ENCODE measurements around the gene PLPPR3. TPM values are rescaled to one million over a fixed set of nuclear protein-coding genes. Genes with fewer than 3 reads are reported as not detected.

PLPPR3 gene
- polyA plus RNA-seq, 1 experiment: 1.1 TPM

DNA sequence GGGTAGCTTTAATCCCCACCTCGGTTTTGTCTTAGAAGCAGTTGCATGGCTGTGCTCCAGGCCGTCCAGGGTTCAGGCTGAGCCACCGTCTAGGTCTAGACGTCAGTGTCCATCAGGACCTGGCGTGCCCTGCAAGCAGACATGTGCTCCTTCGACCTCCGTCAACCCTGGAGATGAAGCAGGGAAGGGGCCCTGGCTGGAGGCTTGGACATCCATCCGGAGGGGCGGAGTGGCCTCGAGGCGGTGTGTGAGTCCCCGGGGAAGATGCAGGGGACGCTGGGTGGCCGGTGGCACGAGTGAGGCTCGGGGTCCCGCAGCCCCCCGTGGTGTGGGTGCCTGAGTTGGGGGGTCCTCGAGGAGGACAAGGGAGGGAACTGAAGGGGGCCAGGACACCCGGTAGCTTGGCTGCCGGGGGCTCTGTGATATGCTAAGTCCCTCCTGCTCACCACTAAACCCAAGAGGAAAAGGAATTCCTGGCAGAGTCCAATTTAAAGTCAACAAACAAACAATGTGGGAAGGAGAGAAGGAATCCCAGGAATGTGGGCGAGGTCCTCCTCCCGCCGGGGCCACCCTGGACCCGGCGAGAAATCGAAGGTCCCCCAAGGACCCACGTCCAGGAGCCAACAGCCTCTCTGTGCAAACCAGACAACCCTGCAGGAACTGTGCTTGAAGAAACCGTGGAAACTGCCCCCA is 39.4 kb downstream of the PLPPR3 start:
- CTCF ChIA-PET: interaction anchor here (2.2 kb wide), 1 partner anchor 10 kb away, joined by 7 read pairs; no protein-coding TSS in a partner anchor
- Histone ChIP-seq H3K36me3 (ENCODE audit: control insufficient read depth, insufficient read depth, low read length) (no peaks in the 10 kb centered on the region), H3K4me3 (ENCODE audit: low read depth, low read length) (peak overlapping the region; percentile 27), H3K27me3 (ENCODE audit: control insufficient read depth, insufficient read depth, low read length) (no peaks in the 10 kb centered on the region)
- no peak for DNase-seq (ENCODE audit: low read depth)
- no peak for TF ChIP-seq CTCF (IDR thresholded peaks at IDR 0.05; ENCODE audit: insufficient read depth, low read depth, low read length)
- POLR2A ChIA-PET: no interaction called here

DNA sequence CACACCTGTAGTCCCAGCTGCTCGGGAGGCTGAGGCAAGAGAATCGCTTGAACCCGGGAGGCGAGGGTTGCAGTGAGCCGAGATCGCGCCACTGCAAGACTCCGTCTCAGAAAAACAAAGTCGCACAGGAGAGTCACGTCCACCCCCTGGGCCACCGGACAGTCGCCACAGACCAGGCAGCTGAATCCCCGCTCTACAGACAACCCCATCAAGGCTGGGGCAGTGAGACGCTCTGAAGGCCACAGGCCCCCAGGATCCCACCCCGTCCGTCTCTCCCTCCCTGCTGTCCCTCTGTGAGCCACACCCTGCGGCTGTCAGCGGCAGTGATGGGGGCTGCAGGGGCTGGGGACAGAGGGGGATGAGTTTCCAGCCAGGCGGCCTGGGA is 40.0 kb downstream of the PLPPR3 start:
- Histone ChIP-seq H3K27me3 (ENCODE audit: control insufficient read depth, insufficient read depth, low read length) (no peaks in the 10 kb centered on the region), H3K4me3 (ENCODE audit: low read depth, low read length) (no peak overlapping the region), H3K36me3 (ENCODE audit: control insufficient read depth, insufficient read depth, low read length) (no peaks in the 10 kb centered on the region)
- POLR2A ChIA-PET: no interaction called here
- no peak for TF ChIP-seq CTCF (IDR thresholded peaks at IDR 0.05; ENCODE audit: insufficient read depth, low read depth, low read length)
- CTCF ChIA-PET: interaction anchor here (2.2 kb wide), 1 partner anchor 9 kb away, joined by 7 read pairs; no protein-coding TSS in a partner anchor
- DNase-seq (ENCODE audit: low read depth): no peak

GRCh38 chr19:780935-781334 is 40.8 kb downstream of the PLPPR3 start:
- TF ChIP-seq CTCF (IDR thresholded peaks at IDR 0.05; ENCODE audit: insufficient read depth, low read depth, low read length): no peak
- H3K36me3 ChIP-seq (ENCODE audit: control insufficient read depth, insufficient read depth, low read length): no peaks in the 10 kb centered on the region
- CTCF ChIA-PET: interaction anchor here (2.2 kb wide), 1 partner anchor 8 kb away, joined by 7 read pairs; no protein-coding TSS in a partner anchor
- H3K4me3 ChIP-seq (ENCODE audit: low read depth, low read length): no peak overlapping the region
- POLR2A ChIA-PET: no interaction called here
- DNase-seq (ENCODE audit: low read depth): no peak
- H3K27me3 ChIP-seq (ENCODE audit: control insufficient read depth, insufficient read depth, low read length): no peaks in the 10 kb centered on the region

DNA sequence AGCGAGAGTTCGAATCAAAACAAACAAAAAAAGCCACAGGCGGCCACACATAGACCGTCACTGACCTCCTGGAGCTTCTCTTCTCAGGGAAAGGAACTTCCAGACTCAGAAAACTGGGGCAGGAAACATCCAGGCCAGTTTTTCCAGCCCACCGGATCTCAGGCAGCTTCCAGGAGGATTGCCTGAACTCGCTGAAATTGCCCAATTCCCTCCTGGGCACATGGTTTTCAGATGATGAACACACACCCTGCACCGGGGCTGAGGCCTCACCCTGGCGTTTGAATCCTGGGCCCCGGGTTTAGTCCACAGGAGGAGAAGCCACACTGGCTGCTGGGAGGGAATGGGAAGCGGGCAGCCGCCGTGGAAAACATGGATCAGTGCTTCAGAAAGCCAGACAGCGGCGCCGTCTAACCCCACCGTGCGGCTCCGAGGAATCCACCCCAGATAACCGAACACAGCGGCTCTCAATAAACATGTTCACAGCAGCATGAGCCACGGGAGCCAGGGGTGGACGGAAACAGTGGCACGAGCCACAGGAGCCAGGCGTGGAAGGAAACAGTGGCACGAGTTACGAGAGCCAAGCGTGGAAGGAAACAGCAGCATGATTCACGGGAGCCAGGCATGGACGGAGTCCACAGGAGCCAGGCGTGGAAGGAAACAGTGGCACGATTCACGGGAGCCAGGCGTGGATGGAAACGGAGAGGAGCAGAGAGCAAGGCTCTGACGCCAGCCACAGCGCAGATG is 42.7 kb downstream of the PLPPR3 start:
- no peaks in the 10 kb centered on the region for H3K36me3 ChIP-seq (ENCODE audit: control insufficient read depth, insufficient read depth, low read length)
- no peak overlapping the region for H3K4me3 ChIP-seq (ENCODE audit: low read depth, low read length)
- POLR2A ChIA-PET: interaction anchor here (0.7 kb wide), 1 partner anchor 23 kb away, joined by 4 read pairs; no protein-coding TSS in a partner anchor
- DNase-seq (ENCODE audit: low read depth): peak; percentile 87
- CTCF ChIA-PET: interaction anchor here (0.7 to 1.1 kb wide), 4 partner anchors 9 to 90 kb away, joined by 3 to 4 read pairs (median 4); no protein-coding TSS in a partner anchor
- TF ChIP-seq CTCF (IDR thresholded peaks at IDR 0.05; ENCODE audit: insufficient read depth, low read depth, low read length): no peak
- H3K27me3 ChIP-seq (ENCODE audit: control insufficient read depth, insufficient read depth, low read length): no peaks in the 10 kb centered on the region

DNA sequence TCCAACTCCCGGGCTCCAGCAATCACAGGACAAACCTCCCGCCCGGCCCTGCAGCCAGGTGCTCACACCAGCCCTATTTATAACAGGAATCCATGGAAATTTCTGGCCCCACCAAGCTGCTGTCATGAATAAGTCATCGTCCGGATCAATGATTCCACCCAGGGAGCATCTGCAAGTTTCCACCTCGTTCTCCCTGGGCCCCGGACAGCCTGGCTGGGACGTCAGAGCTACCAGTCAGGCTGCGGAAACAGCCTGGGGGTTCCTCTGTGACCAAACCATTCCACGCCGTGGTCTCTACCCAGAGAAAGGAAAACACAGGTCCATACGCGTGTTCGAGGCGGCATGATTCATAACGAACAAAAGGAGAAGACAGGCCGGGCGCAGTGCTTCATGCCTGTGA is 45.2 kb downstream of the PLPPR3 start:
- no peak for TF ChIP-seq CTCF (IDR thresholded peaks at IDR 0.05; ENCODE audit: insufficient read depth, low read depth, low read length)
- CTCF ChIA-PET: interaction anchor here (1.5 kb wide), 1 partner anchor 225 kb away, joined by 3 read pairs; no protein-coding TSS in a partner anchor
- Histone ChIP-seq H3K27me3 (ENCODE audit: control insufficient read depth, insufficient read depth, low read length) (no peaks in the 10 kb centered on the region), H3K4me3 (ENCODE audit: low read depth, low read length) (no peak overlapping the region), H3K36me3 (ENCODE audit: control insufficient read depth, insufficient read depth, low read length) (no peaks in the 10 kb centered on the region)
- DNase-seq (ENCODE audit: low read depth): no peak
- POLR2A ChIA-PET: no interaction called here

Data from BJ (cell line).